Right lobe of liver (tissue), 4 donors: ENCODE measurements around the gene NUDT22.
A peak's percentile ranks its signal among the peaks of the same experiment; 100 is the strongest.

Source experiments
- POLR2A ChIP-seq: fragments of 450-650 bp; IDR thresholded peaks from one replicate; pipeline ENCODE4 v1.6.1; 2017; ENCODE audit warnings: antibody characterized with exemption, mild to moderate bottlenecking
- TF ChIP-seq, protein P1 (sequence below), 4 donors: fragments of 200-600 bp in 3 of 4; fragments of 450-650 bp in 1 of 4; IDR thresholded peaks; one replicate each; pipeline versions ENCODE4 v1.5.1 to v1.8.0; 2016 to 2022; ENCODE audit warnings: antibody characterized with exemption in 4 of 4, mild to moderate bottlenecking in 2 of 4
- donor health status: DM: no; HTN: no; CAD: no.
- donor health status: DM: no; HTN: no; CAD: no.
- donor health status: DM: no; HTN: yes; CAD: no.

DNA sequence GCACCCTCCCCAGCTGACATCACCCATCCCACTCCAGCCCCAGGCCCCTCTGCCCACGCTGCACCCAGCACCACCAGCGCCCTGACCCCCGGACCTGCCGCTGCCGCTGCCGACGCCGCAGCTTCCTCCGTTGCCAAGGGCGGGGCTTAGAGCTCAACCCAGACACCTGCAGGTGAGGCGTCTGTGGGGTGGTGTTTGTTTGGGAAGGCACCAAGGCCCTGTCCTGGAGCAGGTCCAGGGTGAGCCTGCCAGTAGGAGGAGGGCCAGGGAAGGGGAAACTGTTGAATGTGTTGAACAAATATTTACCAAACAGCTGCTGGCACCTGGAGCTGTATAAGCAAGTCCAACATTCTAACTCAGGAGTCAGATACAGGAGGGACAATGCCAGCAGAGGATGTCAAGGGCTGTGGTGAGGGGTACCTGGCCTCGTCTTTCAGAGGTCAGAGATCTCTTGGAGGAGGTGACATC lies 11.4 kb downstream of the NUDT22 start:
- TF ChIP-seq, protein P1, sequence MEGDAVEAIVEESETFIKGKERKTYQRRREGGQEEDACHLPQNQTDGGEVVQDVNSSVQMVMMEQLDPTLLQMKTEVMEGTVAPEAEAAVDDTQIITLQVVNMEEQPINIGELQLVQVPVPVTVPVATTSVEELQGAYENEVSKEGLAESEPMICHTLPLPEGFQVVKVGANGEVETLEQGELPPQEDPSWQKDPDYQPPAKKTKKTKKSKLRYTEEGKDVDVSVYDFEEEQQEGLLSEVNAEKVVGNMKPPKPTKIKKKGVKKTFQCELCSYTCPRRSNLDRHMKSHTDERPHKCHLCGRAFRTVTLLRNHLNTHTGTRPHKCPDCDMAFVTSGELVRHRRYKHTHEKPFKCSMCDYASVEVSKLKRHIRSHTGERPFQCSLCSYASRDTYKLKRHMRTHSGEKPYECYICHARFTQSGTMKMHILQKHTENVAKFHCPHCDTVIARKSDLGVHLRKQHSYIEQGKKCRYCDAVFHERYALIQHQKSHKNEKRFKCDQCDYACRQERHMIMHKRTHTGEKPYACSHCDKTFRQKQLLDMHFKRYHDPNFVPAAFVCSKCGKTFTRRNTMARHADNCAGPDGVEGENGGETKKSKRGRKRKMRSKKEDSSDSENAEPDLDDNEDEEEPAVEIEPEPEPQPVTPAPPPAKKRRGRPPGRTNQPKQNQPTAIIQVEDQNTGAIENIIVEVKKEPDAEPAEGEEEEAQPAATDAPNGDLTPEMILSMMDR (IDR thresholded peaks at IDR 0.05): no peak
- peak; percentile 72 for TF ChIP-seq POLR2A
